Measurements from ENCODE around the gene ABO.
"Not testable (repeated sequence)": the region's sequence is repeated elsewhere in the genome, so short reads cannot be mapped to it uniquely, and the experiment has no call there.

ABO gene

DNA sequence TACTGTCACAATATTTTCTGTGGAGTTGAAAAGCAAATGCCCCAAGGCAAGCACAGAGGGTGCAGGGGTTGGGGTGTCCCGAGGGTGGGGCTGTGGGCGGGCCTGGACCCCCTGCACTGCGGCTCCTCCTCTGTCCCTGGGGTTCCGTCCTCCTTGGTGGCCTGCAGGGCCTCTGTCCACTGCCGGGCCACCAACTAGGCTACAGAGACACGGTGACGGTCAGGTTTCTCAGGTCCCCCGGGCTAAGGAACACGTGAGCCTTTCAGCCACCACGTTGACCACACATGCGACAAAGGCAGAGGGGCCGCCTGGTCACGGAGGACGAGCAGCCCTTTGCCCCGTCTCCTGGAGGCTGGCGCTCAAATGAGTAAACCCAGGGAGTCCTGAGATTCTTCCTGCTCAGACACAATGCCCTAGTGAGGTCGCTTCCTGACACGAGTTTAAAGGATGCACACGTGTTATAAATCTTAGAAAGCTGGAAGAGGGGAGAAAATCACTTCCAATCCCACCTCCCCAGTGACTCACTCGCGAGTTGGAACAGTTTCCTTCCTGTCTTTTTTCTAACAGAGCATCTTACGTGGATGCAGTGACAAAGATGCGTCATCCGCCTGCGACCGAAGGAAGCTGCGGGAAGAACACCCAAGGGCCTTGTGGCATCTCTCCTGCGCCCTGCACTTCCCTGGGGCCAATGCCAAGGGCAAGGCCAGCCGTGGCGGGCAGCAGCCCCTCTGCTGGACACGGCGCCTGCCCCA is 41.1 kb downstream of the ABO start:
- no peaks in the 10 kb centered on the region for H3K27me3 ChIP-seq (ENCODE audit: insufficient read depth, poor library complexity, severe bottlenecking)

DNA sequence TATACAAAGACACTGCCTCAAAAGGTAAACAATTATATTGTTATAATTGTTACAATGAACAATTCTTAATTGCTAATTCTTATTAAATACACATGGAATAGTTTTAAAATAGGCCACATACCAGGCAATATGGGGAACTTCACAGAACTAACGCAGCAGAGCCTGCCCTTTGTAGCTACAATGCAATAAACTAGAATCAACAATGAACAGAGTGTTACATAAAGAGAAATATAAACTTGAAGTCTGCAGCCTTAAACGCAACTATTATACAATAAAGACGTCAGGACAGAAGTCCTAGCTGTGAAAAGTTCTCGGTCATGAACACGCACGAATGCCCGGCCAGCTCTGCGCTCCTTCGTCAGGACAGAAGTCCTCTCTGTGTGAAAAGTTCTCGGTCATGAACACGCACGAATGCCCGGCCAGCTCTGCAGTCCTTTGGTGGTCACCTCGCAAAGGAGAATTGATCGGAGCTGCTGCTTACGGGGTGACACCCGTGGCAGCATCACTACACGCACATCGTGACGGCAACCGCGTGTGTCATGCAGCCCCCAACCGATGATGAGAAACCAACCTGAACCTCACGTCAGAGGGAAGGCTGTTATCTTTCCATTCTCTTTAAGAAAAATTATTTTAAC is 43.0 kb downstream of the ABO start:
- not testable (repeated sequence) for H3K9me3 ChIP-seq (ENCODE audit: severe bottlenecking); H3K4me3 ChIP-seq (ENCODE audit: severe bottlenecking); H3K27ac ChIP-seq (ENCODE audit: poor library complexity, severe bottlenecking); H3K36me3 ChIP-seq (ENCODE audit: low read depth); ATAC-seq (ENCODE audit: low read depth); H3K4me1 ChIP-seq (ENCODE audit: insufficient read depth, poor library complexity, severe bottlenecking); H3K27me3 ChIP-seq (ENCODE audit: insufficient read depth, poor library complexity, severe bottlenecking); DNase-seq (ENCODE audit: low spot score)

More for the DNA sequence above, 41.1 kb downstream of the ABO start:
- ATAC-seq (ENCODE audit: low read depth) (no peak), DNase-seq (ENCODE audit: low spot score) (no peak)
- Histone ChIP-seq H3K27ac (ENCODE audit: poor library complexity, severe bottlenecking) (no peak overlapping the region), H3K36me3 (ENCODE audit: low read depth) (no peaks in the 10 kb centered on the region), H3K4me1 (ENCODE audit: insufficient read depth, poor library complexity, severe bottlenecking) (no peaks in the 10 kb centered on the region), H3K9me3 (ENCODE audit: severe bottlenecking) (no peaks in the 10 kb centered on the region), H3K4me3 (ENCODE audit: severe bottlenecking) (no peak overlapping the region)
- TF ChIP-seq, protein P1, sequence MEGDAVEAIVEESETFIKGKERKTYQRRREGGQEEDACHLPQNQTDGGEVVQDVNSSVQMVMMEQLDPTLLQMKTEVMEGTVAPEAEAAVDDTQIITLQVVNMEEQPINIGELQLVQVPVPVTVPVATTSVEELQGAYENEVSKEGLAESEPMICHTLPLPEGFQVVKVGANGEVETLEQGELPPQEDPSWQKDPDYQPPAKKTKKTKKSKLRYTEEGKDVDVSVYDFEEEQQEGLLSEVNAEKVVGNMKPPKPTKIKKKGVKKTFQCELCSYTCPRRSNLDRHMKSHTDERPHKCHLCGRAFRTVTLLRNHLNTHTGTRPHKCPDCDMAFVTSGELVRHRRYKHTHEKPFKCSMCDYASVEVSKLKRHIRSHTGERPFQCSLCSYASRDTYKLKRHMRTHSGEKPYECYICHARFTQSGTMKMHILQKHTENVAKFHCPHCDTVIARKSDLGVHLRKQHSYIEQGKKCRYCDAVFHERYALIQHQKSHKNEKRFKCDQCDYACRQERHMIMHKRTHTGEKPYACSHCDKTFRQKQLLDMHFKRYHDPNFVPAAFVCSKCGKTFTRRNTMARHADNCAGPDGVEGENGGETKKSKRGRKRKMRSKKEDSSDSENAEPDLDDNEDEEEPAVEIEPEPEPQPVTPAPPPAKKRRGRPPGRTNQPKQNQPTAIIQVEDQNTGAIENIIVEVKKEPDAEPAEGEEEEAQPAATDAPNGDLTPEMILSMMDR (IDR thresholded peaks at IDR 0.05; ENCODE audit: poor library complexity, severe bottlenecking), result no peak

DNA sequence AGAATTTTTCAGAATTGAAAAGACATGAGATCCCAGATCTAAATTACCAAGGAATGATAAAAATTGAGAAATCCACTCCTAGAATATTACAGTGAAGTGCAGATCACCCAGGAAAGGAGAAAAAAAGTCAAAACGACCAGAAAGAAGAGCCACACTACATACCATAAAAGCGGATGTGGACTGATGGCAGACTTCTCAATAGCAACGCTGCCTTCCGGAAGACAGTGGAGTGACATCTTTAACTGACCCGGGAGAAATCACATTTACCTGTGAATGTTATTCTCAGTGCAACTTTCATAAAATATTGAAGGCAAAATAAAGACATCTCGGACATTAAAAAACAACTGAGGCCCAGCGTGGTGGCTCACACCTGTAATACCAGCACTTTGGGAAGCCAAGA is 44.5 kb downstream of the ABO start:
- not testable (repeated sequence) for H3K27me3 ChIP-seq (ENCODE audit: insufficient read depth, poor library complexity, severe bottlenecking); H3K27ac ChIP-seq (ENCODE audit: poor library complexity, severe bottlenecking); H3K4me3 ChIP-seq (ENCODE audit: severe bottlenecking); ATAC-seq (ENCODE audit: low read depth); H3K4me1 ChIP-seq (ENCODE audit: insufficient read depth, poor library complexity, severe bottlenecking); H3K36me3 ChIP-seq (ENCODE audit: low read depth); H3K9me3 ChIP-seq (ENCODE audit: severe bottlenecking); DNase-seq (ENCODE audit: low spot score)

DNA sequence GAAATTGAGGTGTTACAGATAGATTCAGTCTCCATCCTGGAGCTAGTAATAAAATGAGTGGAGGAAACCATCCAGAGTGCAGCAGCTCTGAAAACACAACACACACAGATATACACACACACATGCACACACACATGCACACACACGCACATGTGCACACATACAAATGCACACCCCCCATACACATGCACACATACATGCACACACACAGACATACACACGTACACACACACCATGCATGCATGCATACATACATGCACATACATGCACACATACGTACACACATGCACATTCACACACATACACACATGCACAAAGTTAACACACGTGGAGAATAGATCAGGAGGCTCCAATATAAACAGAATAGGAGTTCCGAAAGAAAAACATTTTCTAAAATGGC is 44.9 kb downstream of the ABO start:
- DNase-seq (ENCODE audit: low spot score), result no peak
- no peak overlapping the region for H3K4me3 ChIP-seq (ENCODE audit: severe bottlenecking)
- H3K36me3 ChIP-seq (ENCODE audit: low read depth), result no peaks in the 10 kb centered on the region
- no peak overlapping the region for H3K27ac ChIP-seq (ENCODE audit: poor library complexity, severe bottlenecking)
- H3K4me1 ChIP-seq (ENCODE audit: insufficient read depth, poor library complexity, severe bottlenecking), result no peaks in the 10 kb centered on the region
- no peaks in the 10 kb centered on the region for H3K9me3 ChIP-seq (ENCODE audit: severe bottlenecking)
- TF ChIP-seq, protein P1 (IDR thresholded peaks at IDR 0.05; ENCODE audit: poor library complexity, severe bottlenecking), result no peak
- ATAC-seq (ENCODE audit: low read depth), result no peak
- H3K27me3 ChIP-seq (ENCODE audit: insufficient read depth, poor library complexity, severe bottlenecking), result no peaks in the 10 kb centered on the region

DNA sequence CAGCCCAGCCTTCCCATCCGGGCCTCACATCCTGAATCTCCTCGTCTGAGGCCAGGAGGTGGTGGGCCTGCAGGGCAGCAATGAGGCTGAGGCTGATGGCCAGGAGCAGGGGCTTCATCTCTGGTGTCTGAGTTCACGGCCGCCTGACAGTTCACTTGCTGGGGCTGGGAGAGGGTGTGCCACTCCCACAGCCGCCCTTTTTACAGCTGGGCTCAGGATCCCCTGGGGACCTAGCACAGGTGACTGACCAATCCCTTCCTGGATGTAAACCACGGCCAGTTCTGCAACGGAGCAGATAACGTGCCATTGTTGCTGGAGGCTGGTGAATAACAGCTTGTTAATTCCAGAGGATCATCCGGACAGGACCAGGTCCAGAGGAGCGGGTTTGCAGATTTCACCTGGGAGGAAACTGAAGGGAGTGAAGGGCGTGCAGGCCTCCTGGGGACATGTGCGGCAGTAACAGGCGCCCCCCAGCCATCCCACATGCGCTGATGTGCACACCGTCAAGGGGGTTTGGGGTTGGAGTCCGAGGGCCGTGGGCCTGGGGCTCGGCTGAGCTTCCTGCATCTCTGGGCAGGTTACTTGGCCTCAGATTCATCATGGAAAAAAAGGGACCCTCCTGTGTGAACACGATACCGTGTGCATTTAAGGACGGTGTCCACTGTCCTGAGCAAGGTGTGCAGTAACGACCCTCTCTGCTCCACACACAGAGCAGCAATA is 46.4 kb downstream of the ABO start:
- H3K9me3 ChIP-seq (ENCODE audit: severe bottlenecking); H3K27me3 ChIP-seq (ENCODE audit: insufficient read depth, poor library complexity, severe bottlenecking); H3K4me3 ChIP-seq (ENCODE audit: severe bottlenecking); H3K4me1 ChIP-seq (ENCODE audit: insufficient read depth, poor library complexity, severe bottlenecking); H3K36me3 ChIP-seq (ENCODE audit: low read depth); H3K27ac ChIP-seq (ENCODE audit: poor library complexity, severe bottlenecking); ATAC-seq (ENCODE audit: low read depth); DNase-seq (ENCODE audit: low spot score): not testable (repeated sequence)

DNA sequence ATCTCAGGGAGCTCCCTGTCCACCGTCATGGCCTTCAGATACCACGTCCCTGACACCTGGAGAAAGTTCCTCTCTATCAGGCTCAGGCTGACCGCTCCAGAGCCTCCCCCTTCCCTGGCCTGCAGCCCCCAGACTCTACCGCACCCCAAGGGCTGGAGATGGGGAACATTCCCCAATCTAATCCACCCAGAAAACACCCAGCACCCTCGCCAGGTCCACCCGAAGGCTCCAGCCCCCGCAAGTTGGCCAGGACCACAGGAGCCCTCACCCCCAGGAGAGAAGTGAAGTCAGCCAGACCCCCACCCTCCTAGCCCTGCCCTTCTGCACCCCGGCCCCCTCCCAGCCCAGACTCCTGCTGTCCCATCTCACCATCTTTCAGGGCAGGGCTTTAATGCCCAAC is 47.0 kb downstream of the ABO start:
- not testable (repeated sequence) for ATAC-seq (ENCODE audit: low read depth); DNase-seq (ENCODE audit: low spot score); H3K4me3 ChIP-seq (ENCODE audit: severe bottlenecking); H3K27ac ChIP-seq (ENCODE audit: poor library complexity, severe bottlenecking); H3K36me3 ChIP-seq (ENCODE audit: low read depth); H3K9me3 ChIP-seq (ENCODE audit: severe bottlenecking); H3K4me1 ChIP-seq (ENCODE audit: insufficient read depth, poor library complexity, severe bottlenecking); H3K27me3 ChIP-seq (ENCODE audit: insufficient read depth, poor library complexity, severe bottlenecking)
